GM18517 (cell line): ENCODE data around the gene CHRD.
"Not testable (repeated sequence)": the region's sequence is repeated elsewhere in the genome, so short reads cannot be mapped to it uniquely, and the experiment has no call there.

Experiments
- ATAC-seq: cut with Tn5 transposase; IDR thresholded peaks from one replicate; pipeline ENCODE4 v1.9.1; 2021; ENCODE audit warnings: mild to moderate bottlenecking, moderate library complexity; ENCODE audit not compliant: unreplicated experiment

Gene CHRD

GRCh38 chr3:184379358-184380184, at the start of gene CHRD:
CHRD (plus strand) TSS chr3:184380054; CDS start chr3:184380319, 265 bp downstream.
- ATAC-seq = no peak

- ATAC-seq = no peak
These were observed 47.3 kb upstream of the CHRD start for GRCh38 chr3:184332370-184333090.

GRCh38 chr3:184333190-184333589, 46.7 kb upstream of the CHRD start:
- no peak for ATAC-seq

GRCh38 chr3:184333700-184334099, 46.2 kb upstream of the CHRD start:
- ATAC-seq = no peak

- ATAC-seq = no peak
These were observed 45.2 kb upstream of the CHRD start for GRCh38 chr3:184334470-184335158.

GRCh38 chr3:184335291-184335660, 44.6 kb upstream of the CHRD start:
- no peak for ATAC-seq

GRCh38 chr3:184335661-184336546, 44.0 kb upstream of the CHRD start:
- ATAC-seq = peak; percentile 60

GRCh38 chr3:184336547-184337398, 43.1 kb upstream of the CHRD start:
- ATAC-seq = no peak

- no peak for ATAC-seq
These were observed 42.5 kb upstream of the CHRD start, which contains the start of gene FAM131A for GRCh38 chr3:184337399-184337714. FAM131A (plus strand) TSS chr3:184337600; CDS start chr3:184337631, 31 bp downstream.

- no peak for ATAC-seq
These were observed 41.9 kb upstream of the CHRD start for GRCh38 chr3:184337981-184338380.

- no peak for ATAC-seq
These were observed 41.3 kb upstream of the CHRD start for GRCh38 chr3:184338511-184338945.

GRCh38 chr3:184339001-184339400, 40.9 kb upstream of the CHRD start:
- ATAC-seq = no peak

GRCh38 chr3:184339451-184340135, 40.3 kb upstream of the CHRD start:
- ATAC-seq = not testable (repeated sequence)

- no peak for ATAC-seq
These were observed 37.9 kb upstream of the CHRD start for GRCh38 chr3:184341925-184342324.

- no peak for ATAC-seq
These were observed 36.5 kb upstream of the CHRD start for GRCh38 chr3:184343200-184343876.

GRCh38 chr3:184344579-184345316, 35.1 kb upstream of the CHRD start:
- no peak for ATAC-seq

GRCh38 chr3:184345317-184346144, 34.3 kb upstream of the CHRD start:
- ATAC-seq = no peak
